Fibroblast of villous mesenchyme (primary cell): ENCODE measurements around the gene SUSD6. TPM values are rescaled to one million over a fixed set of nuclear protein-coding genes. Genes with fewer than 3 reads are reported as not detected.

Experiments
- DNase-seq: peaks from one replicate; pipeline ENCODE4 v3.0.0-alpha.2; 2010; ENCODE audit warnings: low read depth
- H3K4me3 ChIP-seq: 2 replicates; pipeline ENCODE4 v1.5.1; 2011; ENCODE audit warnings: low read depth, mild to moderate bottlenecking, low read length
- total RNA-seq: library from RNA; depleted of rRNA; stranded (reverse); fragments of >200 nt; gene quantifications from 2 replicates; pipeline ENCODE4 v1.2.3, GENCODE V29; 2012
- TF ChIP-seq, protein P1 (sequence below): IDR thresholded peaks from 2 replicates; pipeline ENCODE4 v1.5.1; 2012; ENCODE audit warnings: low read depth, mild to moderate bottlenecking, low read length; ENCODE audit not compliant: insufficient read depth

The SUSD6 gene
- total RNA-seq, 1 donor, result 12.5 TPM

DNA sequence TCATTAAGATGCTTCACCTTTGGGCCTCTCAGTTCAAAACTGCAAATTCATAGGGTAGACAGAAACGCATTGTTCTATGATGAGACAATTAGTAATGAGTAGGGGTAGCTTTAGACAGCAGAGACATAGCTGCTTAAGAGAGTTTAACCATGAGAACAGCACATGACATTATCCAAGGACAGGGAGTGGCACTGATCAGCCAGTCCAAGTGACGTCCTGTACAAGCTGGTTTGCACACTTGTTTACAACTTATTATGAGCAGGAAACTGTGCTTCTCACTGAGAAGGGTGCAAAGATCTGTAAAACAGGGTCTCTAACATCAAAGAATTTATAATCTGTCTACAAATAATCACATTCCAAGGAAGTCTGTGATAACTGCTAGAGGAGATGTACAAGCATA lies 144.4 kb downstream of the SUSD6 start:
- H3K4me3 ChIP-seq, result no peak overlapping the region
- no peak for DNase-seq
- TF ChIP-seq, protein P1, sequence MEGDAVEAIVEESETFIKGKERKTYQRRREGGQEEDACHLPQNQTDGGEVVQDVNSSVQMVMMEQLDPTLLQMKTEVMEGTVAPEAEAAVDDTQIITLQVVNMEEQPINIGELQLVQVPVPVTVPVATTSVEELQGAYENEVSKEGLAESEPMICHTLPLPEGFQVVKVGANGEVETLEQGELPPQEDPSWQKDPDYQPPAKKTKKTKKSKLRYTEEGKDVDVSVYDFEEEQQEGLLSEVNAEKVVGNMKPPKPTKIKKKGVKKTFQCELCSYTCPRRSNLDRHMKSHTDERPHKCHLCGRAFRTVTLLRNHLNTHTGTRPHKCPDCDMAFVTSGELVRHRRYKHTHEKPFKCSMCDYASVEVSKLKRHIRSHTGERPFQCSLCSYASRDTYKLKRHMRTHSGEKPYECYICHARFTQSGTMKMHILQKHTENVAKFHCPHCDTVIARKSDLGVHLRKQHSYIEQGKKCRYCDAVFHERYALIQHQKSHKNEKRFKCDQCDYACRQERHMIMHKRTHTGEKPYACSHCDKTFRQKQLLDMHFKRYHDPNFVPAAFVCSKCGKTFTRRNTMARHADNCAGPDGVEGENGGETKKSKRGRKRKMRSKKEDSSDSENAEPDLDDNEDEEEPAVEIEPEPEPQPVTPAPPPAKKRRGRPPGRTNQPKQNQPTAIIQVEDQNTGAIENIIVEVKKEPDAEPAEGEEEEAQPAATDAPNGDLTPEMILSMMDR, result no peak

DNA sequence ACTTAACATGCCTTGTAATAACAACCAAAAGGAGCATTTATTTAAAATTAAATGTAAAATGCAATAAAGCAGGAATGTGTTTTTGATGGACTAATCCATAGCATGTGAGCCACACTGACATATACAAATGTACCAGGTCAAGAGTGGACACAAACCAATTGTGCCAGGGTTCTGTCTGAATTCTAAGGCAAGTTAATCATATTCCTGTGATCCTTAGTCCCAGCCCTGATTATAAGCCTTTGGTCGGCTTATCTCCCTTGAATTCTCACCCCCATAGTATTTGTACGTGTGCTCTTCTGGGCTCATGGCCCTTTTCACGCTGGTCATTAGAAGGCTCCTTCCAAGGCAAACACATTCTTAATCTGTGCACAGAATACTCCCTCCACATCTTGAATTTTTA lies 144.9 kb downstream of the SUSD6 start:
- H3K4me3 ChIP-seq, result no peak overlapping the region
- no peak for DNase-seq
- TF ChIP-seq, protein P1, result no peak

DNA sequence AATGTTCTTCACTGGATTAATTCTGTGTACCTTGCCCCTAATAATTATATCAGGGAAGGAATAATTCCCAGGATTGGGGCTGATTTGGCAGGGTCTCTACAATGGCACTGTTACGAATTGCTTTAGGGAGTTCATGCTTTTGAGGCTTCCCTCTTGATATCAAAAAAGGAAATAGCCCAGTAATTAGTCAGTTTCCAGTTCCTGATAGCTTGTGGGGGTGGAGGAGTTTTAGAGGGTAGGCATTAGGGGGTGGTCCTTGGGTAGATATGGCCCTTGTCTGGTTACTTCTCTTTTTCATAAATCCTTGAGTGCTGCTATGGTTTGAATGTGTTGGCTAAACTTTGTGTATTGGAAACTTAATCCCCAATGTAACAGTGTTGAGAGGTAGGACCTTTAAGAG lies 149.4 kb downstream of the SUSD6 start:
- H3K4me3 ChIP-seq, result no peak overlapping the region
- no peak for DNase-seq
- TF ChIP-seq, protein P1, result no peak

DNA sequence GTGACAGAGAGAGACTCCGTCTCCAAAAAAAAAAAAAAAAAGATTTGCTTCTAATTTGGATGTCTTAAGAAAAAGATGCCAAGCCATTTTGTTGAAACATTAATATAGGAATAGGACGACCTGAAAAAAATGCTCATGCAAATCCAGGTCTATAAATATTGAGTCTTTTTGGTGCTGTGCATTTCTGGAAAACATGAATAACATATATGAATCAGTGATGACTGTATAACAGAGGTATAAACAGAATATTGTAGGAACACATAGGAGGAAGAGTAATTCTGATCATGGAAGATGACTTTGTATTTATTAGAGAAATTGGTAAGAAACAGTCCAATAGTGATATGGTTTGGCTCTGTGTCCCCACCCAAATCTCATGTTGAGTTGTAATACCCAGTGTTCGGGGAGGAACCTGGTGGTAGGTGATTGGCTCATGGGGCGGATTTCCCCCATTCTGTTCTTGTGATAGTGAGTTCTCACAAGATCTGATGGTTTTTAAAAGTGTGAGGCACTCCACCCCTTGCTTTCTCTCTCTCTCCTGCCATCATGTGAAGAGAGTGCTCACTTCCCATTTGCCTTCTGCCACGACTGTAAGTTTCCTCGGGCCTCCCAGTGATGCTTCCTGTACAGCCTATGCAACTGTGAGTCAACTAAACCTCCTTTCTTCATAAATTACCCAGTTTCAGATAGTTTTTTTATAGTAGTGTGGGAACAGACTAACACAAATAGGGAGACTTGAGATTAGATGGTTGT lies 152.5 kb downstream of the SUSD6 start:
- TF ChIP-seq, protein P1, result no peak
- no peak for DNase-seq
- no peak overlapping the region for H3K4me3 ChIP-seq

Other genes with a start within 250 kb of the SUSD6 start
- 108 and 121 TPM in 2 replicates for gene ERH, start 213.3 kb upstream of the SUSD6 start, total RNA-seq
- gene SLC39A9, start 212.9 kb upstream of the SUSD6 start, total RNA-seq, result 114 and 159 TPM in 2 replicates
- gene PLEKHD1, start 126.9 kb upstream of the SUSD6 start, total RNA-seq, result under 0.01 TPM in 1 of 2 replicates, not detected in the other
- not detected in 2 replicates for gene CCDC177, start 36.7 kb upstream of the SUSD6 start, total RNA-seq
- gene SRSF5, start 155.5 kb downstream of the SUSD6 start, total RNA-seq, result 101 and 116 TPM in 2 replicates
- gene SLC10A1, start 185.6 kb downstream of the SUSD6 start, total RNA-seq, result not detected in 2 replicates